Limb (tissue), 2 donors: Measurements from ENCODE around the gene ZNF287.
A peak's percentile ranks its signal among the peaks of the same experiment; 100 is the strongest.

Experiments
- DNase-seq, 2 donors: peaks; one replicate each; pipeline ENCODE4 v3.0.0-alpha.2; 2016; ENCODE audit errors: extremely low spot score in 2 of 2

The ZNF287 gene

DNA sequence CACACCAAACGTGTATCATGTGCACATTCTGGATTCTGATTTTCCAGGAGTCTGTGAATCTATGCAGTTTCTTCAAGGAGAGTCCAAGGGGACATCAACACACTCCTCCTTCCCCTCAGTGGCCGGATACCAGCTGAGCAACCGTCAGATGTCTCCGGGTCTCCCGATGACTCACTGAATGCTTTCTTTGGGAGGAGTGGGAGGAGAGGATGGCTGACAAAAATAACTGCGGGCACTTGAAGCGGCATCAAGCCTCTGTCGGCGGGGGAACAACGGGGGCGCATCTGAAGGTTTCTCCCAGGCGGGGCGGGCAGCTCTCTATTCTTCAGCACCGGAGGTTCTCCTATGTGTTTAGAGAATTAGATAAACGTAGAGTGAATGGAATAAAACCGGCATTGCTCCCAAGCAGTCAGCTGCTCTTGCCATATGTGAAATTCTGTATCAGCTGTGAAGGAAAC, 52.4 kb downstream of the ZNF287 start:
- no peak for DNase-seq

DNA sequence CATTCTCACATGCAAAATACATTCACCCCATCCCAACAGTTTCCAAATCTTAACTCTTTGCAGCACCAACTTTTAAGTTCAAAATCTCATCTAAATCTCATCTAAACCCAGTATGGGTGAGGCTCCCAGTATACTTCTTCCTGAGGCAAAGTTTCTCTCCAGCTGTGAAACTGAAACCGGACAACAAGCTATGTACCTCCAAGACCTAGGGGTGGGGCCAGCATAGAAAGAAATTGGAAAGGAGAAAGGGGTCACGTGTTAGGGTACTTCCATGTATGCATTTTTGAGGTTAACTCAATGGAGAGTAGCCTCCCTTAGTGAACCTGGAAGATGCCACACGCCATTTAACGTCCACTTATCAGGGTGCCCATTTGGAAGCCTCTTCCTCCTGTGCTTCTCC, 53.1 kb downstream of the ZNF287 start:
- DNase-seq: no peak

DNA sequence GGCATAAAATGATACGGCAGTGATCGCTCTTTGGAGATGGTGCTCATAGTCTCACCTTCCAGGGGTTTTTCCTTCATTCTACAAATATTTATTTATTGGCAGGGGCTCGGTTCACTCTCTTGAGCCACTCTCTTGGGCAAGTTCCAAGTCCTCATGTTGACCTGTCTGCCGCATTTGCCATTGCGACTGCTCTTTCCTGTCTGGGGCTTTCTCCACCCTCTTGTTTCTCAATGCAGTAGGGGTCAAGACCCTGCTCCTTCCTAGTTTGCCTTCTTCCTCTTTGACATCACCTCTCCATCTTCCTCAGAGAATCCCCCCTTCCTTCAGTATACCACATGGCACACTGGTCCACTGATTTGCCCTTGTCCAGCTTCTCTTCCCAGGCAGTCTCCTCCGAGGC, 55.1 kb downstream of the ZNF287 start:
- DNase-seq: no peak

DNA sequence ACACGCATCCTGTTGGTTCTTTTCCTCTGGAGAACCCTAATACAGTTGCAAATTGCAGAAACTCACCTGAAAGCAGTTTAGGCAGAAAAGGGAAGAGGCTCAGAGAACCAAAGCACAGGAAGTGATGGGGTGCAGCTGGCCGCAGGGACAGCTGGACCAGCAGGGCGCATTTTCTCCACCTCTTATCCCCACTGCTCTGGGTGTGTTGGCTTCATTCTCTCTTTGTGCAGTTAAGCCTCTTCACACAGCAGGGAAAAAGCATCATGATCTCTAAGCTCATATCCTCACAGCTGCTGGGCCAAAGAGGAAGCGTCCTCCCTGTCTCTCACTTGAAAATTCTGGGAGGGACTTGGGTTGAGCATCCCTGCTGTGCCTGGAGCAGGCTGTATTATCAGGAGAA, 57.0 kb downstream of the ZNF287 start:
- peak in 1 of 2 donors; percentile 66 for DNase-seq

DNA sequence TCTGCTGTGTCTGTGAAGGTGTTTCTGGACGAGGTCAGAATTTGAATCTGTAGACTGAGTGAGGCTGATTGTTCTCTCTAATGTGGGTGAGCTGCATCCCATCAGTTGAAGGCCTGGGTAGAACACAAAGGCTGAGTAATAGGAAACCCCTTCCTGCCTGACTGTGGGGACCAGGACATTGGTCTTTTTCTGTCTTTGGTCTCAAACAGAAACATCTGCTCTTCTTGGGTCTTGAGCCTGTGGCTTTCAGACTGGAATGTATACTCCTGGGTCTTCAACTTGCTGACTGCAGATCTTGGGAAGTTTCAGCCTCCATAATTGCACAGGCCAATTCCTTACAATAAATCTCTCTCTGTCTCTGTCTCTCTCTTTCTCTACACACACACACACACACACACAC, 57.4 kb downstream of the ZNF287 start:
- DNase-seq: no peak

DNA sequence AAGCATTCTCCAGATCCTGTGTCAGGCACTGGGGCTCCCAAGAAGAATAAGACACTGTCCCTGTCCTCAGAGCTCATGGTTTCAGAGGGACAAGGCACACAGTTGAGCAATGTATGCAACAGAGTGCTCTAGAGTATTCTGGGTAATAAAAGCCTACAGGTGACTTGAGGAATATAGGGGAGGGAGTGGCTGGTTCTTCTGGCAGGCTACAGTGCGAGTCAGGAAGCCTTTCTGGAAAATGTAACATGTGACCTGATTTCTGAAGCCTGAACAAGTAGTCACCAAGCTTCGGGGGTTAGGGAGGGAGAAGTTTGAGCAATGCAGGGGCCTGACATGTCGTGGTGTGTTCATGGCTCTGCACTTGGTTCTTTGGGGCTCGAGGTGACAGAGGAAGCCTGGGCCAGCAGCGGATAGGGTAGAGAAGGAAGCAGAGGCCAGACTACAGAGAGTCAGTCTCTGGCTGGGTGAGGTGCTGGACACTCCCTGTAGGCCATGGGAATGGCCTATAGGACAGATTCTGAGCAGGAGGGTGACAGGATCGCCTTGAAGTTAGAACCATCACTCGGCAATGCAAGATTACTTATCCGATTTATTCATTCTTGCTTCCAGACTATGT, 61.0 kb downstream of the ZNF287 start:
- no peak for DNase-seq

DNA sequence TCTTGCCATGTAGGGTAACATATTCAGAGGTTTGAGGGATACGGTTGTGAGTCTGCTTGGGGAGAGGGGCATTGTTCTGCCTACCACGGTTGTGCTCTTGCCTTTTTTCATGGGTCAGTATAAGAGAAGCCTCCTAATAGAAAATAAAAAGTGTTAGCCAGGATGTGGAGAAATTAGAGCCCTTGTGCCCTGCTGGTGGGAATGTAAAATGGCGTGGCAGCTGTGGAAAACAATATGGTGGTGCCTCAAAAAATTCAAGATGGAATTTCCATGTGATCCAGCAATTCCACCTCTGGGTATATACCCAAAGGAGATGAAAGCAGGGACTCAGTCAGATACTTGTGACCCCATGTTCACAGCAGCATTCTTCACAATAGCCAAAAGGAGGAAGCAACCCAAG, 62.8 kb downstream of the ZNF287 start:
- DNase-seq: no peak

DNA sequence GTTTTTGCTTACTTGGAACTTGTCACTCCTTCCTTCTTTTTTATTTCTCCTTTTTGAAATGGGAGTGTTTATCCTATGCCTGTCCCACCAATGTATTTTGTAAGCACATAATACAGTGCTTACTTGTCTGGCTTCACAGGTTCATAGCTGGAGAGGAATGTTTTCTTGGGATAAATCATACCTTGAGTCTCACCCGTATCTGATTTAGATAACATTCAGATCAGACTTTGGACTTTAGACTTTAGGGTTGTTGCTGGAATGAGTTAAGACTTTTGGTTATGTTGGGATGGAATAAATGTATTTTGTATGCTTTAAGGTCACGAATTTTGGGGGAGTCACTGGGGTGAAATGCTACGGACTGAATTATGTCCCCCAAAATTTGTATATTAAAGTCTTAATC, 64.0 kb downstream of the ZNF287 start:
- no peak for DNase-seq
